H9 (cell line): ENCODE data around the gene P2RX2. TPM values are rescaled to one million over a fixed set of nuclear protein-coding genes. Genes with fewer than 3 reads are reported as not detected.

ENCODE experiments used
- DNase-seq: peaks from one replicate; pipeline ENCODE4 v3.0.0-alpha.2; 2017
- H2AFZ ChIP-seq: one replicate; pipeline ENCODE4 v1.6.1; 2013; ENCODE audit warnings: mild to moderate bottlenecking, low read length, control low read depth, moderate library complexity
- H2AK5ac ChIP-seq: 2 replicates; pipeline ENCODE4 v1.6.1; 2013; ENCODE audit warnings: low read length, control low read depth, mixed read lengths; ENCODE audit not compliant: insufficient read length
- H2BK120ac ChIP-seq: one replicate; pipeline ENCODE4 v1.6.1; 2013; ENCODE audit warnings: low read depth, mild to moderate bottlenecking, low read length, control low read depth, inconsistent platforms; ENCODE audit not compliant: poor library complexity, severe bottlenecking
- H2BK12ac ChIP-seq: 2 replicates; pipeline ENCODE4 v1.6.1; 2013; ENCODE audit warnings: low read length, control low read depth, mixed read lengths, low read depth; ENCODE audit not compliant: insufficient read length
- H2BK15ac ChIP-seq: 2 replicates; pipeline ENCODE4 v1.6.1; 2013; ENCODE audit warnings: low read depth, low read length, control low read depth
- H2BK20ac ChIP-seq: one replicate; pipeline ENCODE4 v1.6.1; 2013; ENCODE audit warnings: low read depth, mild to moderate bottlenecking, low read length, control low read depth, inconsistent platforms; ENCODE audit not compliant: poor library complexity, severe bottlenecking
- H2BK5ac ChIP-seq: 2 replicates; pipeline ENCODE4 v1.6.1; 2013; ENCODE audit warnings: low read length, control low read depth, mixed read lengths; ENCODE audit not compliant: insufficient read length
- H3K14ac ChIP-seq: 2 replicates; pipeline ENCODE4 v1.6.1; 2013; ENCODE audit warnings: low read length, control low read depth; ENCODE audit not compliant: insufficient read depth
- H3K18ac ChIP-seq: 2 replicates; pipeline ENCODE4 v1.6.1; 2013; ENCODE audit warnings: low read depth, mild to moderate bottlenecking, mixed read lengths, low read length, control low read depth; ENCODE audit not compliant: insufficient read length
- H3K23ac ChIP-seq: 2 replicates; pipeline ENCODE4 v1.6.1; 2013; ENCODE audit warnings: low read length, control low read depth, mixed read lengths, low read depth; ENCODE audit not compliant: insufficient read length
- H3K23me2 ChIP-seq: 2 replicates; pipeline ENCODE4 v1.6.1; 2013; ENCODE audit warnings: low read depth, mild to moderate bottlenecking, mixed read lengths, low read length, control low read depth; ENCODE audit not compliant: insufficient read length, poor library complexity, severe bottlenecking
- H3K27ac ChIP-seq: 2 replicates; pipeline ENCODE4 v1.5.1; 2013; ENCODE audit warnings: low read length, control low read depth, mixed read lengths, low read depth; ENCODE audit not compliant: insufficient read length
- H3K27me3 ChIP-seq: 2 replicates; pipeline ENCODE4 v1.6.1; 2013; ENCODE audit warnings: low read length, control low read depth, inconsistent platforms; ENCODE audit not compliant: insufficient read depth
- H3K4ac ChIP-seq: 2 replicates; pipeline ENCODE4 v1.6.1; 2013; ENCODE audit warnings: low read depth, mild to moderate bottlenecking, control low read depth, inconsistent platforms, low read length, moderate library complexity
- H3K4me1 ChIP-seq: 2 replicates; pipeline ENCODE4 v1.6.1; 2013; ENCODE audit warnings: low read length, control low read depth, inconsistent platforms; ENCODE audit not compliant: insufficient read depth
- H3K4me2 ChIP-seq: 2 replicates; pipeline ENCODE4 v1.6.1; 2013; ENCODE audit warnings: low read length, control low read depth, mixed read lengths; ENCODE audit not compliant: insufficient read length, insufficient read depth
- H3K56ac ChIP-seq: 2 replicates; pipeline ENCODE4 v1.6.1; 2013; ENCODE audit warnings: low read depth, mild to moderate bottlenecking, mixed read lengths, low read length, control low read depth; ENCODE audit not compliant: insufficient read length
- H3K79me1 ChIP-seq: 2 replicates; pipeline ENCODE4 v1.6.1; 2013; ENCODE audit warnings: low read depth, mild to moderate bottlenecking, moderate library complexity, low read length, control low read depth, inconsistent platforms; ENCODE audit not compliant: insufficient read depth, poor library complexity, severe bottlenecking
- H3K79me2 ChIP-seq: 2 replicates; pipeline ENCODE4 v1.6.1; 2013; ENCODE audit warnings: low read length, control low read depth, inconsistent platforms; ENCODE audit not compliant: insufficient read depth
- H3K9ac ChIP-seq: 2 replicates; pipeline ENCODE4 v1.6.1; 2013; ENCODE audit warnings: low read length, control low read depth, mixed read lengths; ENCODE audit not compliant: insufficient read length; ENCODE audit errors: extremely low read depth
- H3K9me3 ChIP-seq: one replicate; pipeline ENCODE4 v1.6.1; 2013; ENCODE audit warnings: low read depth, low read length, inconsistent platforms; ENCODE audit not compliant: control insufficient read depth
- H3T11ph ChIP-seq: one replicate; pipeline ENCODE4 v1.6.1; 2013; ENCODE audit warnings: mild to moderate bottlenecking, low read length, control low read depth, inconsistent platforms
- H4K20me1 ChIP-seq: one replicate; pipeline ENCODE4 v1.6.1; 2013; ENCODE audit not compliant: control insufficient read depth, insufficient read length, insufficient read depth
- H4K5ac ChIP-seq: 2 replicates; pipeline ENCODE4 v1.6.1; 2013; ENCODE audit warnings: low read depth, mild to moderate bottlenecking, mixed read lengths, low read length, control low read depth; ENCODE audit not compliant: insufficient read length
- H4K8ac ChIP-seq: replicated peaks from 2 replicates; pipeline ENCODE4 v1.6.1; 2013; ENCODE audit warnings: low read length, control low read depth, mixed read lengths, low read depth; ENCODE audit not compliant: insufficient read length
- H4K91ac ChIP-seq: 2 replicates; pipeline ENCODE4 v1.6.1; 2013; ENCODE audit warnings: low read depth, mild to moderate bottlenecking, moderate library complexity, mixed read lengths, low read length, control low read depth; ENCODE audit not compliant: insufficient read length
- H3K27ac Mint-ChIP-seq, 3 experiments: 2 replicates in 2 of 3; 3 replicates in 1 of 3; pipeline ENCODE4 v1.8.0; 2020 to 2021; ENCODE audit warnings: mixed read lengths in 3 of 3, mild to moderate bottlenecking in 1 of 3, moderate library complexity in 1 of 3
- H3K27me3 Mint-ChIP-seq: 2 replicates; pipeline ENCODE4 v1.8.0; 2021; ENCODE audit warnings: low read depth, mild to moderate bottlenecking, moderate library complexity, mixed read lengths
- H3K36me3 Mint-ChIP-seq, 3 experiments: 2 replicates in 2 of 3; 3 replicates in 1 of 3; pipeline ENCODE4 v1.8.0; 2020 to 2021; ENCODE audit warnings: low read depth in 3 of 3, mixed read lengths in 3 of 3; ENCODE audit not compliant: insufficient read depth in 1 of 3
- H3K4me1 Mint-ChIP-seq, 2 experiments: 2 replicates each; pipeline ENCODE4 v1.8.0; 2020; ENCODE audit warnings: mixed read lengths in 2 of 2
- H3K4me3 Mint-ChIP-seq, 2 experiments: 2 replicates in 1 of 2; 3 replicates in 1 of 2; pipeline ENCODE4 v1.8.0; 2020 to 2021; ENCODE audit warnings: mild to moderate bottlenecking in 2 of 2, mixed read lengths in 2 of 2, moderate library complexity in 1 of 2
- H3K9me3 Mint-ChIP-seq, 2 experiments: 2 replicates in 1 of 2; 3 replicates in 1 of 2; pipeline ENCODE4 v1.8.0; 2020; ENCODE audit warnings: mild to moderate bottlenecking in 2 of 2, mixed read lengths in 2 of 2, moderate library complexity in 1 of 2
- CTCF ChIP-seq: fragments of 200-600 bp; sonication (generic); conservative IDR thresholded peaks from 3 replicates; pipeline ENCODE4 v1.8.0; 2021; ENCODE audit warnings: antibody characterized with exemption, mild to moderate bottlenecking
- WGBS: extraction: QIAGEN DNeasy Blood & Tissue Kit; methylation state at CpG from one replicate; pipeline ENCODE4 v1.1.7; 2013; ENCODE audit warnings: missing lambda C conversion rate, low lambda C conversion rate, mixed read lengths; ENCODE audit not compliant: insufficient read length; ENCODE audit errors: extremely low coverage; 5-methylcytosine and 5-hydroxymethylcytosine counted together
- total RNA-seq: library from RNA; stranded (reverse); gene quantifications from 2 replicates; pipeline ENCODE4 v1.2.1, GENCODE V29; 2021

P2RX2 gene
- total RNA-seq, 1 experiment from 2014 or later, result 1.8 TPM

- Histone ChIP-seq H3K27me3 (no peaks in the 10 kb centered on the region; the same call in 1 of the 2 replicates), H3K79me2 (peaks cover 7% of the 10 kb centered on the region; the same call in 1 of the 2 replicates), H3T11ph (no peak overlapping the region), H3K4ac (no peak overlapping the region), H4K5ac (no peak overlapping the region), H3K9ac (no peak overlapping the region), H2BK20ac (no peak overlapping the region), H4K91ac (no peak overlapping the region), H3K18ac (no peak overlapping the region), H3K23ac (no peak overlapping the region), H3K14ac (no peak overlapping the region), H2BK5ac (no peak overlapping the region), H3K9me3 (no peaks in the 10 kb centered on the region), H2BK15ac (no peak overlapping the region), H3K56ac (no peak overlapping the region), H3K79me1 (no peaks in the 10 kb centered on the region), H2BK120ac (no peak overlapping the region), H2AK5ac (no peak overlapping the region), H3K4me2 (no peak overlapping the region), H3K27ac (no peak overlapping the region), H4K8ac (no peak overlapping the region), H3K4me1 (no peaks in the 10 kb centered on the region), H4K20me1 (peaks cover 4% of the 10 kb centered on the region), H3K23me2 (no peaks in the 10 kb centered on the region), H2BK12ac (no peak overlapping the region), H2AFZ (no peak overlapping the region)
- peaks cover 13 to 25% (median 20%) of the 10 kb centered on the region in 3 experiments for H3K36me3 Mint-ChIP-seq
- no peak for DNase-seq
- H3K9me3 Mint-ChIP-seq, result no peaks in the 10 kb centered on the region
- H3K4me1 Mint-ChIP-seq, result no peaks in the 10 kb centered on the region
- peaks cover 11% of the 10 kb centered on the region for H3K27me3 Mint-ChIP-seq
- TF ChIP-seq CTCF, result no peak
- WGBS, result no CpG with 5 or more reads among the region's 17 CpGs
- no peak overlapping the region for H3K27ac Mint-ChIP-seq
- H3K4me3 Mint-ChIP-seq, result no peak overlapping the region
Measured at GRCh38 chr12:132568826-132569480, 49.6 kb upstream of the P2RX2 start.
